ENCODE measurements around the gene CYP2C9. TPM values are rescaled to one million over a fixed set of nuclear protein-coding genes. Genes with fewer than 3 reads are reported as not detected.

The CYP2C9 gene

DNA sequence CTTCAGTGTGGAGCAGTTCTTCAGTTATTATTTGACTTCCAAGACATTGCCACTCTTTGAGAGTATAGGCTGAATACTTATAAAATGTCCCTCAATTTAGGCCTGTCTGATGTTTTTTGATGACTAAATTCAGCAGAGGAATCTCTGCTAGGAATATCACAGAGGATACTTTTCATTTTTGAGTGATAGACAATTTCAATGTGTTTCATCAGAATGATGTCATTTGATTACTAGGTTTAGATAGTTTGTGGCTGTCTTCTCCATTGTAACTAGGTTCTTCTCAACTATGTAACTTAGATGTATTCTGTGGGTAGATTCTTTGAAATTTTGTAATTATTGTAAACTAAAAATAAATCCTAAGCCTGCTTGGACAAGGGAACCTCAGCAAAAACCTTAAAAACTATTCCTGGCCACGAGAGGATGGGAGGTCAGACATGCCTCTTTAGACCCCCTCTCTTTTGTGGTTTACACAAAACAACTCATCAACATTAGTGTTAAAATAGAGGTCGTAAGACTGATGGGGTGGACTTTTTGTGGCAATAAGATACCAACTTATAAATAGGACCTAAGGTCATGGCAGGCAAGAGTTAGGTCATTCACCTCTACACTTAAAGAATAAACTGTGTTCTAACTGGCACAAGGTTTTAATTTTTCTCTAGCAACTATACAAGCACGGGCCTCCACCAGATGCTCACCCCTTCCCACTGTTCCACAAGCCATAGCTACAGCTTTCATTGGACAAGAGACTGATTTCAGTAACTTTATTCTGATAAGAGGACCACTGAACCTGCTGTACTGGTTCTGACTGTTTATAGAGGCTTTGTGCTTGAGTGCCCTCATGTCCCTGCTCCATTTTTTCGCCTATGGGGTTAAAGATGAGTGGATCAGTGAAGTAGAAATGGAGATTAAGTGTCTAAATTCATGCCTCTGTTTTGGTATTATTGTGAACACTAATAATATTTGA lies 97.2 kb downstream of the CYP2C9 start:
- no peak overlapping the region for H3K4me2 ChIP-seq (ENCODE audit: low read length, poor library complexity, severe bottlenecking)
- no peak overlapping the region for H2AFZ ChIP-seq (ENCODE audit: low read depth, low read length)
- WGBS, result 46% methylated on average over 1 of the region's 4 CpGs
- no peak overlapping the region for H3K9ac ChIP-seq (ENCODE audit: low read length)
- H2BK12ac ChIP-seq (ENCODE audit: low read length in 2 of 2), result no peak overlapping the region
- no peak overlapping the region for H3K27ac ChIP-seq (ENCODE audit: low read length, poor library complexity, severe bottlenecking)
- H3K27me3 ChIP-seq (ENCODE audit: control insufficient read depth in 1 of 2, insufficient read depth in 1 of 2, low read length in 2 of 2), result no peaks in the 10 kb centered on the region
- no peak overlapping the region for H2BK5ac ChIP-seq (ENCODE audit: low read depth, low read length, poor library complexity, severe bottlenecking)
- DNase-seq, result no peak
- H4K91ac ChIP-seq (ENCODE audit: low read length), result no peak overlapping the region
- no peak overlapping the region for H2BK120ac ChIP-seq (ENCODE audit: low read depth, low read length)
- no peak overlapping the region for H3K18ac ChIP-seq (ENCODE audit: low read depth in 1 of 2, low read length in 2 of 2)
- H3K9me3 ChIP-seq (ENCODE audit: control insufficient read depth, low read length), result no peaks in the 10 kb centered on the region
- H3K79me1 ChIP-seq (replicated peaks; ENCODE audit: low read length, poor library complexity, severe bottlenecking), result no peaks in the 10 kb centered on the region
- H2AK5ac ChIP-seq (ENCODE audit: low read length, severe bottlenecking), result no peak overlapping the region
- H3K23ac ChIP-seq (ENCODE audit: low read length in 2 of 2), result no peak overlapping the region
- no peaks in the 10 kb centered on the region for H3K36me3 ChIP-seq (ENCODE audit: control insufficient read depth in 1 of 2, insufficient read depth in 2 of 2, low read depth in 1 of 2, low read length in 2 of 2)
- H3K4ac ChIP-seq (ENCODE audit: low read depth in 1 of 2, low read length in 2 of 2), result no peak overlapping the region
- H4K8ac ChIP-seq (ENCODE audit: low read length), result no peak overlapping the region
- H3K4me1 ChIP-seq (ENCODE audit: control insufficient read depth, insufficient read depth, low read depth, low read length), result no peaks in the 10 kb centered on the region
- H3K4me3 ChIP-seq (ENCODE audit: insufficient read depth in 1 of 2, low read depth in 1 of 2, low read length in 2 of 2), result no peak overlapping the region
- H3K14ac ChIP-seq (ENCODE audit: low read length in 2 of 2), result no peak overlapping the region
- no peak overlapping the region for H2BK15ac ChIP-seq (ENCODE audit: low read depth, poor library complexity, severe bottlenecking)

DNA sequence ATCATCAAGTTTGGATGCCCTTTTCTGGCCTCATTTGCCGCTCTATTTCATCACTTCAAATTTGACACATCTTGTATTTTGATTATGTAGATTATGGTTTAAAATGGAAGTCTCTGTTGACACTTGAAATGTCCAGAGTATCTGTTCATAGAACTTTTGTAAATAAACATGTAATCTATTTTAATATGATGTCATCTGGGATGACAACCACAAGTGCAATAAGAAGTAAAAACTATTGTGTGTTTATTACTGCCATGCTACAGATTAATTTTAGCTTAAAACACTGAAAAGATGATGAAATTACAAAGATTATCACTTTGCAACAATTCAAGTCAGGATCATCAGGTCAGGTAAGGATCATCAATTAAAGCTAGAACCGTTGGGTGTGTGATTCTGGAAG lies 100.8 kb downstream of the CYP2C9 start:
- Histone ChIP-seq H3K27me3 (ENCODE audit: control insufficient read depth in 1 of 2, insufficient read depth in 1 of 2, low read length in 2 of 2) (no peaks in the 10 kb centered on the region), H3K9me3 (ENCODE audit: control insufficient read depth, low read length) (no peaks in the 10 kb centered on the region), H2BK15ac (ENCODE audit: low read depth, poor library complexity, severe bottlenecking) (no peak overlapping the region), H3K27ac (ENCODE audit: low read length, poor library complexity, severe bottlenecking) (no peak overlapping the region), H2AK5ac (ENCODE audit: low read length, severe bottlenecking) (no peak overlapping the region), H2AFZ (ENCODE audit: low read depth, low read length) (no peak overlapping the region), H3K23ac (ENCODE audit: low read length in 2 of 2) (no peak overlapping the region), H3K36me3 (ENCODE audit: control insufficient read depth in 1 of 2, insufficient read depth in 2 of 2, low read depth in 1 of 2, low read length in 2 of 2) (no peaks in the 10 kb centered on the region), H3K18ac (ENCODE audit: low read depth in 1 of 2, low read length in 2 of 2) (no peak overlapping the region), H3K79me1 (replicated peaks; ENCODE audit: low read length, poor library complexity, severe bottlenecking) (no peaks in the 10 kb centered on the region), H2BK12ac (ENCODE audit: low read length in 2 of 2) (no peak overlapping the region), H3K14ac (ENCODE audit: low read length in 2 of 2) (no peak overlapping the region), H4K91ac (ENCODE audit: low read length) (no peak overlapping the region), H4K8ac (ENCODE audit: low read length) (no peak overlapping the region), H3K4ac (ENCODE audit: low read depth in 1 of 2, low read length in 2 of 2) (no peak overlapping the region), H2BK120ac (ENCODE audit: low read depth, low read length) (no peak overlapping the region), H3K4me3 (ENCODE audit: insufficient read depth in 1 of 2, low read depth in 1 of 2, low read length in 2 of 2) (no peak overlapping the region), H3K4me2 (ENCODE audit: low read length, poor library complexity, severe bottlenecking) (no peak overlapping the region), H3K4me1 (ENCODE audit: control insufficient read depth, insufficient read depth, low read depth, low read length) (no peaks in the 10 kb centered on the region), H3K9ac (ENCODE audit: low read length) (no peak overlapping the region), H2BK5ac (ENCODE audit: low read depth, low read length, poor library complexity, severe bottlenecking) (no peak overlapping the region)
- 40% methylated on average over 1 of the region's 2 CpGs for WGBS
- no peak for DNase-seq

Small RNA genes lying within 50 kb of the gene (small RNA-seq; reads per million reads assigned to genes)
- not detected for gene CYP2C60P (ENCODE audit: low read depth)

All from mesenchymal stem cell (in vitro differentiated cells and primary cell).